ENCODE results near the gene IL1RAPL1.

IL1RAPL1 gene

GRCh38 chrX:28586981-28587551 is at the start of gene IL1RAPL1:
IL1RAPL1 (plus strand) TSS chrX:28587446.
- no peak for TF ChIP-seq POLR2A (IDR thresholded peaks at IDR 0.05; ENCODE audit: low read depth, low read length)

GRCh38 chrX:28542791-28543190 is 44.5 kb upstream of the IL1RAPL1 start:
- no peak for TF ChIP-seq POLR2A (IDR thresholded peaks at IDR 0.05; ENCODE audit: low read depth, low read length)
- FAIRE-seq (no peak), DNase-seq (ENCODE audit: insufficient read length, low spot score) (no peak)

More at GRCh38 chrX:28586981-28587551, at the start of gene IL1RAPL1:
- FAIRE-seq = no peak
- DNase-seq (ENCODE audit: insufficient read length, low spot score) = no peak

GRCh38 chrX:28549838-28550237 is 37.4 kb upstream of the IL1RAPL1 start:
- FAIRE-seq = no peak
- DNase-seq (ENCODE audit: insufficient read length, low spot score) = no peak
- no peak for TF ChIP-seq POLR2A (IDR thresholded peaks at IDR 0.05; ENCODE audit: low read depth, low read length)

GRCh38 chrX:28550331-28550872 is 36.8 kb upstream of the IL1RAPL1 start:
- DNase-seq (ENCODE audit: insufficient read length, low spot score) (no peak), FAIRE-seq (no peak)
- TF ChIP-seq POLR2A (IDR thresholded peaks at IDR 0.05; ENCODE audit: low read depth, low read length) = no peak

GRCh38 chrX:28552322-28552721 is 34.9 kb upstream of the IL1RAPL1 start:
- no peak for TF ChIP-seq POLR2A (IDR thresholded peaks at IDR 0.05; ENCODE audit: low read depth, low read length)
- DNase-seq (ENCODE audit: insufficient read length, low spot score) (no peak), FAIRE-seq (no peak)

GRCh38 chrX:28552882-28553829 is 34.1 kb upstream of the IL1RAPL1 start:
- TF ChIP-seq POLR2A (IDR thresholded peaks at IDR 0.05; ENCODE audit: low read depth, low read length) = no peak
- DNase-seq (ENCODE audit: insufficient read length, low spot score) = no peak
- FAIRE-seq = no peak

- no peak for FAIRE-seq
- TF ChIP-seq POLR2A (IDR thresholded peaks at IDR 0.05; ENCODE audit: low read depth, low read length) = no peak
- DNase-seq (ENCODE audit: insufficient read length, low spot score) = no peak
Observed at GRCh38 chrX:28576117-28576516, 11.1 kb upstream of the IL1RAPL1 start.

- DNase-seq (ENCODE audit: insufficient read length, low spot score) (no peak), FAIRE-seq (no peak)
- TF ChIP-seq POLR2A (IDR thresholded peaks at IDR 0.05; ENCODE audit: low read depth, low read length) = no peak
Observed at GRCh38 chrX:28581522-28581921, 5.7 kb upstream of the IL1RAPL1 start.

GRCh38 chrX:28582511-28582910 is 4.7 kb upstream of the IL1RAPL1 start:
- DNase-seq (ENCODE audit: insufficient read length, low spot score) (no peak), FAIRE-seq (no peak)
- TF ChIP-seq POLR2A (IDR thresholded peaks at IDR 0.05; ENCODE audit: low read depth, low read length) = no peak

GRCh38 chrX:28584025-28584424 is 3.2 kb upstream of the IL1RAPL1 start:
- TF ChIP-seq POLR2A (IDR thresholded peaks at IDR 0.05; ENCODE audit: low read depth, low read length) = no peak
- no peak for DNase-seq (ENCODE audit: insufficient read length, low spot score)
- FAIRE-seq = no peak

GRCh38 chrX:28585767-28586166 is 1.5 kb upstream of the IL1RAPL1 start:
- TF ChIP-seq POLR2A (IDR thresholded peaks at IDR 0.05; ENCODE audit: low read depth, low read length) = no peak
- DNase-seq (ENCODE audit: insufficient read length, low spot score) (no peak), FAIRE-seq (no peak)

- FAIRE-seq = no peak
- no peak for DNase-seq (ENCODE audit: insufficient read length, low spot score)
Observed at GRCh38 chrX:28586286-28586685, 960 bp upstream of the IL1RAPL1 start.

GRCh38 chrX:28589046-28589445 is 1.8 kb downstream of the IL1RAPL1 start:
- no peak for TF ChIP-seq POLR2A (IDR thresholded peaks at IDR 0.05; ENCODE audit: low read depth, low read length)
- FAIRE-seq = no peak
- DNase-seq (ENCODE audit: insufficient read length, low spot score) = no peak

More at GRCh38 chrX:28586286-28586685, 960 bp upstream of the IL1RAPL1 start:
- TF ChIP-seq POLR2A (IDR thresholded peaks at IDR 0.05; ENCODE audit: low read depth, low read length) = no peak

GRCh38 chrX:28590396-28590795 is 3.1 kb downstream of the IL1RAPL1 start:
- DNase-seq (ENCODE audit: insufficient read length, low spot score) = no peak
- FAIRE-seq = no peak
- no peak for TF ChIP-seq POLR2A (IDR thresholded peaks at IDR 0.05; ENCODE audit: low read depth, low read length)

Data from H54 (cell line).